ENCODE measurements around the gene TMEM175. TPM values are rescaled to one million over a fixed set of nuclear protein-coding genes. Genes with fewer than 3 reads are reported as not detected.
A peak's percentile ranks its signal among the peaks of the same experiment; 100 is the strongest.

Gene TMEM175
- total and polyA plus RNA-seq, 2 of the 8 experiments (the other 6 are each of a cell fraction or from before 2014, with no cell fraction given): 4.9 to 20.7 TPM

- TF ChIP-seq RAD21 (IDR thresholded peaks at IDR 0.05 in 1 of 2, conservative IDR thresholded peaks at IDR 0.05 in 1 of 2; ENCODE audit: low read depth in 2 of 2, low read length in 2 of 2) (peak; percentile 25 to 37; a peak in 3 of 4 replicates), SAP30 (IDR thresholded peaks at IDR 0.05; ENCODE audit: insufficient read depth, insufficient replicate concordance, low read length) (no peak), CBX8 (IDR thresholded peaks at IDR 0.05; ENCODE audit: borderline replicate concordance, low read depth, low read length) (no peak)
These were observed 36.0 kb upstream of the TMEM175 start (continued) for GRCh38 chr4:896216-896615.
